NCI-H82 treated with DMSO at 0.1 percent for 48 hours (cell line): ENCODE data around the gene RNF123.

Source experiments
- DNase-seq: peaks from one replicate; lab custom pipeline; 2025; ENCODE audit not compliant: unreplicated experiment; lab: John Stamatoyannopoulos, UW

Gene RNF123

DNA sequence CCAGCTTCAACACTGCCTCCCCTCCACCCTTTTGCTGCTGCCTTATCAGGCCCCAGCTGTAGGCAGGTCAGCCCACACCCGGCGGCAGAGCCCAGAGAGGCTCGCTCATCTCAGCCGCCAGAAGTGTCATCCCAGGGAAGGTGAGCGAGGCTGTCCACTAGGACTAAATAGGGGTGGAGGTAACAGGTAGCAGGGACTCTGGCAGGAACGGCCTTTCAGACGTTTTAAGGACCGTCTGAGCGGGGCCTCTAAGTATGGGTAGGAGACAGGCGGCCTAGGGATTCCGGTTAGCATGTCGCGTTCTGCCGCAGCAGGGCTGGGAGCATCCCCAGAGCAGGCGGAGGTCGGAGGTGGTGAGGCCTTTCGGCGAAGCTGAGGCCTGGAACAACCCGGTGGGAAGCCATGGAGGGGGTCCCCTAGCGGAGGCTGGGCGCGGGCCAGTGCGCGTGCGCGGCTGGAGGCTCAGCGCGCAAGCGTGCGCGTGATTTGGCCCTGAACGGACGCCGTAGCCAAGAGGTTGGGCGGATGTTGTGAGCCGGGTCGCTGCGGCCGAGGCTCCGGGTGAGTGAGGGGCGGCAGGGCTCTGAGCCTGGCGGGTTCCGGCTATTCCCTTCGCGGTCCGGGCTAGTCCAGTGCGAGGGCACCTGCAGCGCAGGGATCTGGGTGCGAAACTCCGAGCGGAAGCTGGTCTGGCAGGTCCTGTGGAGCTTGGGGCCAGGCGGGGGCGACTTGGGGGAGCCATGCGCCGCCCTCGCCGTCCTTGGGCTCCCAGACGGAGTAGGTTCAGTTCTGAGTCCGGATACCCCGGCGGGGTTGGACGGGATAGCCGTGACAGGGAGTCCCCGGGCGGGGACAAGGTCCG lies at the start of gene RNF123, which contains the start of gene MST1:
RNF123 (plus strand) TSS at position 512 of the 862 bp plus-strand sequence. CDS start 1,609 bp downstream, outside the sequence.
MST1 (minus strand) TSS at position 429 of the 862 bp plus-strand sequence. CDS start 783 bp downstream, outside the sequence.
- no peak for DNase-seq

GRCh38 chr3:49641292-49641691 lies 48.1 kb upstream of the RNF123 start:
- no peak for DNase-seq

DNA sequence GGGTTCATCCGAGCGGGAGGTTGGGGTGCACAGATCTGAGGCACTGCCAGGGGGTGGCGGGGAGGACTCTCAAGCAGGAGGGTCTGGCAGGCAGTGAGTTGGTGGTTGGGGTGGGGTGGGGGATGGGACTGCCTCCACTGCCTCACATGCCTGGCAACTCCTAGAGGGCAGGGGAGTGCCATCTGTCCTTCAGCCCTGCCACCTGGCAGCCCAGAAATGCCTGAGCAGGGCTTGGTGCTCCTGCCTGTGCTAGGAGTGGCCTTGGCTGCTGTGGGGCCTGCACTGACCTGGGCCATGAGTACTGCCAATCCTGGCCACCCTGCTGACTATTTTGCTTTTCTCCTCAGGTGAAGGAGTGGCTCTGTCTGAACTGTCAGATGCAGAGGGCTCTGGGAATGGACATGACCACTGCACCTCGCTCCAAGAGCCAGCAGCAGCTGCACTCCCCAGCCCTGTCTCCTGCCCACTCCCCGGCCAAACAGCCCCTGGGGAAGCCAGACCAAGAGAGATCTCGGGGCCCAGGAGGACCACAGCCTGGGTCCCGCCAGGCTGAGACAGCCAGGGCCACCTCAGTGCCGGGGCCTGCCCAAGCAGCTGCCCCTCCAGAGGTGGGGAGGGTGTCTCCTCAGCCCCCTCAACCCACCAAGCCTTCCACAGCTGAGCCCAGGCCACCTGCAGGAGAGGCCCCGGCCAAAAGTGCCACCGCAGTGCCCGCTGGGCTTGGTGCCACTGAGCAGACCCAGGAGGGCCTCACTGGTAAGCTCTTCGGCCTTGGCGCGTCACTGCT lies 47.2 kb upstream of the RNF123 start:
- DNase-seq: no peak

DNA sequence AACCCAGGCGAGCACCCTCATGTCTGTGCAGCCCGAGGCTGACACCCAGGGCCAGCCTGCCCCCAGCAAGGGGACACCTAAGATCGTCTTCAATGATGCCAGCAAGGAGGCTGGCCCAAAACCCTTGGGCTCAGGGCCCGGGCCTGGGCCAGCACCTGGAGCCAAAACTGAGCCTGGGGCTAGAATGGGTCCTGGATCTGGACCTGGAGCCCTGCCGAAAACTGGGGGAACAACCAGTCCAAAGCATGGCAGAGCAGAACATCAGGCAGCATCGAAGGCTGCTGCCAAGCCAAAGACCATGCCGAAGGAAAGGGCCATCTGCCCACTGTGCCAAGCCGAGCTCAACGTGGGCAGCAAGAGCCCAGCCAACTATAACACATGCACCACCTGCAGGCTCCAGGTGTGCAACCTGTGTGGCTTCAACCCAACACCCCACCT lies 46.6 kb upstream of the RNF123 start:
- DNase-seq: no peak

DNA sequence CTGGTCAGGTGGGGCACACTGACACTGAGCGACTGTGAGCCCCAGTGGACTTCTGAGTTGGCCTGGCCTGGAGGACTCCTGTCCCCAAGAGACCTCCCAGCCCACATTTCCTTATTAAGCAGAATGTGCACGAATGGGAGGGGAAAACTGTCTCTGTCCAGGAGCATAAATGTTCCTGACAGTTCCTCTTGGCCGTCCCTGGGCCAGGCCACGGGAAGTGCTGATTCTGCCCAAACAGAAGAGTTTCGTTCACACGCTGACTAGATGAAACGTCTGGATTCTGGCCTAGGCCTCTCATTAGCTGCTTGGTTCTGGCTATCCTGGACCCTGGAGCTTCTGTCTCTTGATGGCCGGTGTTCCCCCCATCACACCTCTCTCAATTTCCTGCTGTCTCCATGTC lies 44.7 kb upstream of the RNF123 start:
- no peak for DNase-seq

GRCh38 chr3:49646236-49646635 lies 43.1 kb upstream of the RNF123 start:
- no peak for DNase-seq

GRCh38 chr3:49647741-49648140 lies 41.6 kb upstream of the RNF123 start:
- DNase-seq: no peak

GRCh38 chr3:49648354-49649019 lies 40.9 kb upstream of the RNF123 start:
- no peak for DNase-seq

- no peak for DNase-seq
These were observed 39.8 kb upstream of the RNF123 start for GRCh38 chr3:49649576-49649975.

DNA sequence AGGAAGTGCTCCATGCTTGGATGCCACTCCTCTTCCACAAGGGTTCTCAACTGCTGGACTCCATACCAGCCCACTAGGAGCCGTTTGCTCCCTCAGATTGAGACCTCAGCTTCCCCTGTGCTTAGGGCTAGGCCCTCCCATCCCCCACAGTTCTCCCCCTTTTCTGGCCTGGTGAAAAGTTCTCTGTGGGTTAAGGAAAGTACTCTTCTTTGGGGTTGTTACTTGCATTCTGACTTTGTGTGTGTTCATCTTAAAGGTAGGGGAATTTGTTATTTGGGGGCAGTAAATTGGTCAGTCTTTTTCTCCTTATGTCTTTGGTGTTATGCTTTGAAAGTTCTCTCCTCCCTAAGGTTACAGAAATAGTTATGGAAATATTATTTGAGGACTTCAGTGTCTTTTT lies 39.2 kb upstream of the RNF123 start:
- DNase-seq: no peak

GRCh38 chr3:49650637-49651036 lies 38.7 kb upstream of the RNF123 start:
- DNase-seq: no peak

- DNase-seq: no peak
These were observed 37.0 kb upstream of the RNF123 start for GRCh38 chr3:49652218-49652902.

DNA sequence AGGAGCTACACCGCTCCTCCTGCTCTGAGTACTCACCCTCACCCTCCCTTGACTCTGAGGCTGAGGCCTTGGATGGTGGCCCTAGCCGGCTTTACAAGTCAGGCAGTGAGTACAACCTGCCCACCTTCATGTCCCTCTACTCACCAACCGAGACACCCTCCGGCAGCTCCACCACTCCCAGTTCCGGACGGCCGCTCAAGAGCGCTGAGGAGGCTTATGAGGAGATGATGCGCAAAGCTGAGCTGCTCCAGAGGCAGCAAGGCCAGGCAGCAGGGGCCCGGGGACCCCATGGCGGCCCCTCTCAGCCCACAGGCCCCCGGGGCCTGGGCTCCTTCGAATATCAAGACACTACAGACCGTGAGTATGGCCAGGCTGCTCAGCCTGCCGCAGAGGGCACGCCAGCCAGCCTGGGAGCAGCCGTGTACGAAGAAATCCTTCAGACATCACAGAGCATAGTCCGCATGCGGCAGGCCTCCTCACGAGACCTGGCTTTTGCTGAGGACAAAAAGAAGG lies 36.4 kb upstream of the RNF123 start:
- DNase-seq: no peak

DNA sequence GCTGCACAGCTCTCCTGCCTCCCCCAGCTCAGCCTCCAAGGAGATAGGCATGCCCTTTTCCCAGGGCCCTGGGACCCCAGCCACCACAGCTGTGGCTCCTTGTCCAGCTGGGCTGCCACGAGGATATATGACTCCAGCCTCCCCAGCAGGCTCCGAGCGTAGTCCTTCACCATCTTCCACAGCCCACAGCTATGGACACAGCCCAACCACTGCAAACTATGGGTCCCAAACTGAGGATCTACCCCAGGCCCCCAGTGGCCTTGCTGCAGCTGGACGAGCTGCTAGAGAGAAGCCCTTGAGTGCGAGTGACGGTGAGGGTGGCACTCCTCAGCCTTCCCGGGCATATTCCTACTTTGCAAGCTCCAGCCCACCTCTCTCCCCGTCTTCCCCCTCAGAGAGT lies 35.7 kb upstream of the RNF123 start:
- DNase-seq: no peak

DNA sequence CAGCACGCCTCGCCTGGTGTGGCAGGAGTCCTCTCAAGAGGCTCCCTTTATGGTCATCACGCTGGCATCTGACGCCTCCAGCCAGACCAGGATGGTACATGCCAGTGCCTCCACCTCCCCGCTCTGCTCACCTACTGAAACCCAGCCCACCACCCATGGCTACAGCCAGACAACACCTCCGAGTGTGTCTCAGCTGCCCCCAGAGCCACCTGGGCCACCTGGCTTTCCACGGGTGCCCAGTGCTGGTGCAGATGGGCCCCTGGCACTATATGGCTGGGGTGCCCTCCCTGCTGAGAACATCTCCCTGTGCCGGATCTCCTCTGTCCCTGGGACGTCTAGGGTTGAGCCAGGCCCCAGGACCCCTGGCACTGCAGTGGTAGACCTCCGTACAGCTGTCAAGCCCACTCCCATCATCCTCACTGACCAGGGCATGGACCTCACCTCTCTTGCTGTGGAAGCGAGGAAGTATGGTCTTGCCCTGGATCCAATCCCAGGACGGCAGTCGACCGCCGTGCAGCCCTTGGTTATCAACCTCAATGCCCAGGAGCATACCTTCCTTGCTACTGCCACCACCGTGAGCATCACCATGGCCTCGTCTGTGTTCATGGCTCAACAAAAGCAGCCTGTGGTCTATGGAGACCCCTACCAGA lies 35.1 kb upstream of the RNF123 start:
- DNase-seq: no peak

- DNase-seq: no peak
These were observed 34.3 kb upstream of the RNF123 start for GRCh38 chr3:49654955-49655556.

- no peak for DNase-seq
These were observed 33.5 kb upstream of the RNF123 start for GRCh38 chr3:49655731-49656285.

- no peak for DNase-seq
These were observed 32.7 kb upstream of the RNF123 start for GRCh38 chr3:49656541-49657112.
